Activated CD4-positive, CD25-positive, alpha-beta regulatory T cell treated with anti-CD3 and anti-CD28 coated beads, Interleukin-2, amount 50 U/mL, for 16 hours (primary cell): ENCODE data around the gene MAVS.
"Not testable (repeated sequence)": the region's sequence is repeated elsewhere in the genome, so short reads cannot be mapped to it uniquely, and the experiment has no call there.

Experiments
- DNase-seq: peaks from one replicate; pipeline ENCODE4 v3.0.0-alpha.2; 2020; ENCODE audit warnings: low read depth, low spot score

The MAVS gene

DNA sequence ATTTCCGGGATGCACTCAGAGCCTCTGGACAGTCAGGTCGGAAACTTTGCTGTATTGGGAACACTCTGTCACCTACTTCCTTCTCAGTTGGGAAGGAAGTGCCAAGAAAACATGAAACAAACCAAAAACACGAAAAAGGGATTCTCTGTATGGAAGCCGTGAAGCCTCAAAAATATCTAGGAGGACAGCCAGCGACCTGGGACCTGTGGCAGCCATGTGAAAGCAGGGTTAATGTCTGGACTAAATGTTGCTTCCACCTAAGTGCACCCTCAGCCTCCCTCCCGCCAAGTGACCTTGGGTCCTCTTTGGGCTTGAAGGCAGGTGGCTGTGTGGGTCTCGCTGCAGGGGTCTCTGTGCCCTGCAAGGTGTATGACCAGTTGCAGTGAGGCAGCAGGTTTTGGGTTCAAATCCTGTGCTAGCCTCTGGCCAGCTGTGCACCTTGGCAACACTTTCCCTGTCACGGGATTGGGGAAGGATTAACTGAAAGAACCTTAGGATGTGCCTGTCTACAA is 851 bp downstream of the MAVS start:
- DNase-seq: no peak

DNA sequence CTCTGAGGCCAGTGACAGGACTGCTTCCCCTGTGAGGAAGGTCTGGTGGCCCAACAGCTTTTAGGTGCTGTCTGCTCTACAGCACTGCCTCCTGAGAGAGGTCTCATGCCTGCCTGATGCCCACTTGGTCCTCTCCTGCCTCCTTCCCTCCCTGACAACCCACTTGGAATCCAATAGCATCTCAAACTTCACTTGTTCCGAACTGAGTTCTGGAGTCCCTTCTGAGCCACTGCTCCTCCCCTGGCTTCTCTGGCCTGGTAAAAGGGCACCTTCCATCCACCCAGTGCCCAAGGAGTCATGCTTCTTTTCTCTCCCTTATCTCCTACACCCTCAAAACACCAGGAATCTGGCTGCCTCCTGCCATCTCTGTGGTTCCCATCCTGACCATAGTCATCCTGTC is 1.9 kb downstream of the MAVS start:
- DNase-seq: no peak

GRCh38 chr20:3854462-3854871 is 7.8 kb downstream of the MAVS start:
- DNase-seq: no peak

DNA sequence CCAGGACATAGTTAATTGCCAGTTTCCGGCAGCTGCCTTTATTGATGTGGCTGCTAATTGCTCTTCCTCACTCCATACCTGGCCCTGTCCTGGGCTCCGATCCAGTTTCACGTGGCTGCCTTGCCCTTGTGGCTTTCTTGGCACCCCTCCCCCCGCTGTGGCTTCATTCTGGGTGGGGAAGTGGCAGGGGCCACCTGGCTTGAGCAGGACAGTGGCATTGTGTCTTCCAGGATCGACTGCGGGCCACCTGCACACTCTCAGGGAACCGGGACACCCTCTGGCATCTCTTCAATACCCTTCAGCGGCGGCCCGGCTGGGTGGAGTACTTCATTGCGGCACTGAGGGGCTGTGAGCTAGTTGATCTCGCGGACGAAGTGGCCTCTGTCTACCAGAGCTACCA is 10.8 kb downstream of the MAVS start:
- DNase-seq: no peak

DNA sequence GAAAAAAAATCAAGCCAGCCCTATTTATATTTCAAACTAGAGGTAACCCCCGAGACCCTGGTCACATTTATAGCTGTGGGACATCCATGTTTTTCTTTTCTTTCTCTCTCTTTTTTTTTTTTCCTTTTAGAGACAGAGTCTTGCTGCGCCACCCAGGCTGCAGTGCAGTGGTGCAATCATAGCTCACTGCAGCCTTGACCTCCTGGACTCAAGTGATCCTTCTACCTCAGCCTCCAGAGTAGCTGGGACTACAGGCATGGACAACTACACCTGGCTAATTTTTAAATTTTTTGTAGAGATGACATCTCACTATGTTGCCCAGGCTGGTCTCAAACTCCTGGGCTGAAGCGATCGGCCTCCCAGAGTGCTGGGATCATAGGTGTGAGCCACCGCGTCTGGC is 12.1 kb downstream of the MAVS start:
- no peak for DNase-seq

- no peak for DNase-seq
Measured at GRCh38 chr20:3861191-3861590, 14.6 kb downstream of the MAVS start.

GRCh38 chr20:3862333-3862732 is 15.7 kb downstream of the MAVS start:
- no peak for DNase-seq

GRCh38 chr20:3863317-3863716 is 16.7 kb downstream of the MAVS start:
- DNase-seq: no peak

DNA sequence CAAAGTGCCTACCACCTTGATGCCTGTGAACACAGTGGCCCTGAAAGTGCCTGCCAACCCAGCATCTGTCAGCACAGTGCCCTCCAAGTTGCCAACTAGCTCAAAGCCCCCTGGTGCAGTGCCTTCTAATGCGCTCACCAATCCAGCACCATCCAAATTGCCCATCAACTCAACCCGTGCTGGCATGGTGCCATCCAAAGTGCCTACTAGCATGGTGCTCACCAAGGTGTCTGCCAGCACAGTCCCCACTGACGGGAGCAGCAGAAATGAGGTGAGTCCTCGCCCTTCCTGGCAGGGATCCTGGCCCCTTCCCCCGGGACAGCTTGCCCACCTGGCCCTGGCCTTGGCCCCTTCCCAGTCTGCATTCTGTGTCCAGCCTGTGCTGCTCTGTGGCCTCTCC is 17.9 kb downstream of the MAVS start:
- DNase-seq: no peak

DNA sequence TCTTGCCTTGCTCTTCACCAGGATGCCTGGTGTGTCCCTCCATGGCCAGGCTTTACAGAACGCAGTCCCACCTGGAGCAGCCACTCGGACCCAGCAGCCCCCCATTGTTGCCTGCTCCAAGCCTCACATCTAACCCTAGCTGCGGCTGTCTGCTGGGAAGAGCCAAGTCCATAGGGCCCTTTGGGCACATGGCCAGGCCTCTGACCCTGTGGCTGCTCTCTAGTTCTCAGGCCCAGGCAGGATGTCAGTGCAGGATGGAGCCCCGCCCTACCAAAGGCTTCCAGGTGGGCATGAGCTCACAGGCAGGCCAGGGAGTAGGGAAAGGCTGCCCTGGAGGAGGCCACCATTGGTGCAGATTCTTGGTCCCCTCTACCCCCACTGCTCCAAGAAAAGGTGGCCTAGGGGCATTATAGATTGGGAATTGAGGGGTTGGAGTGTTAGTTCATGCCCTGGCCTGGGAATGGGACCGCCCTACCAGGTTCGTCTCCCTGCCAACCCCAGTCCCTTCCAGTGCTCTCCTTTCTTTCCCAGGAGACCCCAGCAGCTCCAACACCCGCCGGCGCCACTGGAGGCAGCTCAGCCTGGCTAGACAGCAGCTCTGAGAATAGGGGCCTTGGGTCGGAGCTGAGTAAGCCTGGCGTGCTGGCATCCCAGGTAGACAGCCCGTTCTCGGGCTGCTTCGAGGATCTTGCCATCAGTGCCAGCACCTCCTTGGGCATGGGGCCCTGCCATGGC is 18.7 kb downstream of the MAVS start:
- no peak for DNase-seq

DNA sequence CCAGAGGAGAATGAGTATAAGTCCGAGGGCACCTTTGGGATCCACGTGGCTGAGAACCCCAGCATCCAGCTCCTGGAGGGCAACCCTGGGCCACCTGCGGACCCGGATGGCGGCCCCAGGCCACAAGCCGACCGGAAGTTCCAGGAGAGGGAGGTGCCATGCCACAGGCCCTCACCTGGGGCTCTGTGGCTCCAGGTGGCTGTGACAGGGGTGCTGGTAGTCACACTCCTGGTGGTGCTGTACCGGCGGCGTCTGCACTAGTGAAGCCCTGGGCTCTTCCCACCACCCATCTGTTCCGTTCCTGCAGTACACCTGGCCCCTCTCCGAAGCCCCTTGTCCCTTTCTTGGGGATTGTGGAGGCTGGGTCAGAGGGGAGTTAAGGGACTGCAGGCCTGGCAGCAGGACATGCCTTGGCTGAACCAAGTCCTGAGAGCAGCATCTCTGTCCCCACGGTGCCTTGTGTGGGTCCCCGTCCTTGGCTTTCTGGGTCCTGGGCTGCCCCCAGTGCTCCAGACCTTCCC is 19.3 kb downstream of the MAVS start:
- DNase-seq: no peak

- DNase-seq: no peak
Measured at GRCh38 chr20:3866464-3866863, 19.8 kb downstream of the MAVS start.

DNA sequence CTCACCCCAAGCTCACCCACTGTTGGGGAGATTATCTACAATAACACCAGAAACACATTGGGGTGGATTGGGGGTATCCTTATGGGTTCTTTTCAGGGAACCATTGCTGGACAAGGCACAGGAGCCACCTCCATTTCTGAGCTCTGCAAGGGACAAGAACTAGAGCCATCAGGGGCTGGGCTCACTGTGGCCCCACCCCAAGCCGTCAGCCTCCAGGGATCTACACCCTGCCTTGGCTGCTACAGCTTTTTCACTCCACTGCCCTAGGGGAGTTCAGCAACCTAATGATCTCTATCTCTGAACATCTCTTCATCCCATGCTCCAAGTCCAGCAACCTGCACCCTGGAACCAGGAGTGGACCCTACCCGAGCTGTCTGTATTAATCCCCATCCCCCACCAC is 21.2 kb downstream of the MAVS start:
- no peak for DNase-seq

DNA sequence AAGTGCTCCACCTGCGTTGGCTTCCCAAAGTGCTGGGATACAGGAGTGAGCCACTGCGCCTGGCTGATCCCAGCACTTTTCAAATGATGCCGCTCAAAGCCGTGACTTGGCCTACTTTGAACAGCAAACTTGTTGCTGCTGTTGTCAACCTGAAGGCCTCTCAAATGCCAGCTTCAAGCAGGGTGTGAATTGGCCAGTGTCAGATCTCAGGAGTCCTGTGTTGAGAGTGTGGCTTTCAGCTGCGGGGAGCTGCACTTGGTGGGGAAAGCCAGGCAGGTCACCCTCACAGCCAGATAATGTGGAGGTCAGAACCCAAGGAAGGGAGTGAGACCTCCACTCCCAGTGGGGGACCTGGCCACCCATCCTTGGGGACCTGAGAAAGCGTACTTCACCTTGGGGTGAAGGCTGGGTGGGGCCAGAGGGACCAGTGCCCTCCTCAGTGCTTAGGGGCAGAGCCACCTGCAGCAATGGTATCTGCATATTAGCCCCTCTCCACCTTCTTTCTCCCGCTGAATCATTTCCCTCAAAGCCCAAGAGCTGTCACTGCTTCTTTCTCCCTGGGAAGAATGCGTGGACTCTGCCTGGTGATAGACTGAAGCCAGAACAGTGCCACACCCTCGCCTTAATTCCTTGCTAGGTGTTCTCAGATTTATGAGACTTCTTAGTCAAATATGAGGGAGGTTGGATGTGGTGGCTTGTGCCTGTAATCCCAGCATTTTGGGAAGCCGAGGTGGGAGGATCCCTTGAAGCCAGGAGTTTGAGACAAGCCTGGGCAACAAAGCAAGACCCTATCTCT is 23.4 kb downstream of the MAVS start:
- DNase-seq: no peak

GRCh38 chr20:3871550-3872265 is 25.1 kb downstream of the MAVS start:
- DNase-seq: no peak

- DNase-seq: no peak
Measured at GRCh38 chr20:3873507-3873906, 26.9 kb downstream of the MAVS start.

DNA sequence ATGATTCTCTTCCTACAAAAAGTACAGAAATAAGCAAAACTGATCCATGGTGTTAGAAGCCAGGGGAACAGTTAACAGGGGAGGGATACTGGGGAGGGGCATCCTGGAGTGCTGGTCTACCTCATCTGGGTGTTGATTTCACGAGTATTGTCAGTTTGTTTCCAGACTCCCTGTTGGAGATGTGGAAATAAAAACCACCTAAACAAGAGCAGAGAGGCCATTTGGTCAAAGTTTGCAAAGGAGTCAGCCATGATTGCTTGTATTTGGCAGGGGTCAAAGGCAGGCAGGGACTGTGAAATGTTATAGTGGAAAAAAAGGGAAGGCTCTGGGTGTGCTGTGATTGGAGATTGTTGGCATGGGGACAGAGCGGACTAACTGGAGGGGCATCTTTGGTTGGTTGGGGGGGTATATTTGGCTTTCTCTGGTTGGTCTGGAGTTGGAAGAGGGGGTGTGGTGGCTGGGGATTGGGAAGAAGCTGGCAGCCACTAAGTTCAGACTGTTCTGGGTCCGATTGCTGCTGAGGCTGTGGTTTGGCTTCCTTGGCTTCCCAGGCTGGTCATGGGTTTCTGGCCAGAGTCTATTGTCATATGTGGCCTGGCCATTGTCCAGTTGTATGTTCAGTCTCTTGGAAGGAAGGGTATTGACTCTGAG is 27.7 kb downstream of the MAVS start:
- no peak for DNase-seq

DNA sequence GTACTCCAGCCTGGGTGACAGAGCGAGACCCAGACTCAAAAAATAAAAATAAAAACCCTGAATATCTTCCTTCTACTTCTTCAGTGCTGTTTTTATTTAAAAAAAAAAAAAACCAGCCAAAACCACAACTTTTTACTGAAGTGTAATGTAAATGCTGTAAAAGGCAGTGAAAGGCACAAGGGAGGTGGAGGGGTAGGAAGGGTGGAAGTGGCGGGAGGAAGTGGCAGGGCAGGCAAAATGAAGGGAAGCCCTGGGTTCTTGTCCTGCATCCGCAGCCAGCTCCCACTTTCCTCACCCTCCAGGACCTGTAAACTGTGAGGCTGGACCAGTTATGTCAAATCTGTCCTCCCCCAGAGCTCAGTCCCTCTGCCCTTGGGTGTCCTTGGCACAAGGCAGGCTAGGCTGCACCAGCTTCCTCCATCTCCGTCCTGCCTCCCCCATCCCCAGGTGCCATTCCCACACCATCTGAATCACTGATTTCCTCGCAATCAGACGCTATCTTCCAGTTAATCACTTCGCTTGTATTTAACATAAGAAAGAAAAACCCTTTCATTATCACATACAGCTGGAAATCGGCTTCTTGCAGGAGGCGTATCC is 28.8 kb downstream of the MAVS start:
- no peak for DNase-seq

DNA sequence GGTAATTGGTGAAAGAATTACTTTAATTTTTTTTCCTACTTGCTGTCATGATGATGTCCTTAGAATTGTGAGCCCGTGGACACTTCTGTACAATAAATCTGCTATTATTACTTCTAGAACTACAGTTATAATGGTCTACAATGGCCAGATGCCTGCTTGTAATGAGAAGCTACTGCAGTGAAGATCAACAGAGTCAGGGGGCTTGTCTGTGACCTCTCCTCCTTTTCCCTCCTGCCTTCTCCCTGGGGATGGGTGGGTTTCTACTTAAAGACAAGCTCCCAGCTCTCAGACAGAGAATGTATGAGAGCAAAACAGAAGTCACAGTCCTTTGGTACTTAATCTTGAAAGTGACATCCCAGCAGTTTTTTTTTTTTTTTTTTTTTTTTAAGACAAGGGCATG is 29.4 kb downstream of the MAVS start:
- no peak for DNase-seq

GRCh38 chr20:3876676-3877075 is 30.0 kb downstream of the MAVS start:
- no peak for DNase-seq

GRCh38 chr20:3878921-3879274 is 32.3 kb downstream of the MAVS start:
- not testable (repeated sequence) for DNase-seq
